ENCODE data around the gene C3orf20.
"Not testable (repeated sequence)": the region's sequence is repeated elsewhere in the genome, so short reads cannot be mapped to it uniquely, and the experiment has no call there.

The C3orf20 gene

DNA sequence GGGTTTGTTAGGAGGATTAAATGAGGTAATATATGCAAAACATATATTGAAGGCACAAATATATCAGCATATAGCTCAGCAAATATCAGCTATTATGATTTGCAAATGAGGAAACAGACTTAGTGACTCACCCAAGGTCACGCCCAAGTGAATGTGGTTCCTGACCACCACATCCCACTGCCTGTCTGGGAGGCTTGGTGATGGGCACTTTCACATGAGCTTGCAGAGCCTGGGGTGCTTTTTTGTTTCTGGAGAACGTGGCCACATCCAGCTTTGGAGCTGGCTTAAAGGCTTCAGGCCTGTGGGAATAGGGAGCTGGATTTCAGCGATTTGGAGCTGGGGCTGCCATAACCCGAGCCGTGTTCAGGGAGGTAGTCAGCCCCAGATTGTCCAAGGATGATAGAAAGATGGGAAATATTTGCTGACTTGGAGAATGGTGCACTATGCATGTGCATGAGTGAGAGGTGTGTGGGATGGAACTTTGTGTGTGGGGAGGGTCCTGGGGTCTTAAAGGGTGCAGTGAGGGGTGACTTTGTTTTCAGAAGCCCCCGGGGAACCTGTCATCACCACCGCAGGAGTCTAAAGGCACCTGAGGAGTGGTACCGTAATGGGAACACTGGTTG, 131.8 kb downstream of the C3orf20 start:
- no peak for DNase-seq (ENCODE audit: low spot score)
- in situ Hi-C loops (cut with MboI; ENCODE audit: low sequenced_read_pairs, unreplicated experiment) = no loop called here
- TF ChIP-seq, protein P1, sequence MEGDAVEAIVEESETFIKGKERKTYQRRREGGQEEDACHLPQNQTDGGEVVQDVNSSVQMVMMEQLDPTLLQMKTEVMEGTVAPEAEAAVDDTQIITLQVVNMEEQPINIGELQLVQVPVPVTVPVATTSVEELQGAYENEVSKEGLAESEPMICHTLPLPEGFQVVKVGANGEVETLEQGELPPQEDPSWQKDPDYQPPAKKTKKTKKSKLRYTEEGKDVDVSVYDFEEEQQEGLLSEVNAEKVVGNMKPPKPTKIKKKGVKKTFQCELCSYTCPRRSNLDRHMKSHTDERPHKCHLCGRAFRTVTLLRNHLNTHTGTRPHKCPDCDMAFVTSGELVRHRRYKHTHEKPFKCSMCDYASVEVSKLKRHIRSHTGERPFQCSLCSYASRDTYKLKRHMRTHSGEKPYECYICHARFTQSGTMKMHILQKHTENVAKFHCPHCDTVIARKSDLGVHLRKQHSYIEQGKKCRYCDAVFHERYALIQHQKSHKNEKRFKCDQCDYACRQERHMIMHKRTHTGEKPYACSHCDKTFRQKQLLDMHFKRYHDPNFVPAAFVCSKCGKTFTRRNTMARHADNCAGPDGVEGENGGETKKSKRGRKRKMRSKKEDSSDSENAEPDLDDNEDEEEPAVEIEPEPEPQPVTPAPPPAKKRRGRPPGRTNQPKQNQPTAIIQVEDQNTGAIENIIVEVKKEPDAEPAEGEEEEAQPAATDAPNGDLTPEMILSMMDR (IDR thresholded peaks at IDR 0.05; ENCODE audit: borderline replicate concordance, control extremely low read depth, extremely low read depth, insufficient read depth, missing control alignments) = no peak

DNA sequence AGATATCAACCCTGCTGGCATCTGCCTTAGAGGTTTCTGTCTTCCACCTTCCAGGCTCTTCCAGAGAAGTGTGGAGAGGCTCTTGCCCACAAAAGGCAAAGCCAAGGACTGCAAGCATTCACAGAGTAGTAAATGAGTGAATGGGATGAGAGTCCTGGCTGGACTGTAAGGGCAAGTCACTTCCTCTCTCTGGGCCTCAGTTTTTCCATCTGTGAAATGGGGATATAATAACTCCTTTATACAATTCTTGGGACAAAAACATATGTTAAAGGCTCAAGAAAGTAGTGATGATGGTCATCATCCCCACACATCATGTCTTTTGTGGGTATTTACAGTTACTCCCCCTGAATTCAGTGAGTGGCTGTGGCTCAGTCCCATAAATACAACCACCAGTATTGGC, 133.1 kb downstream of the C3orf20 start:
- in situ Hi-C loops (cut with MboI; ENCODE audit: low sequenced_read_pairs, unreplicated experiment) = no loop called here
- DNase-seq (ENCODE audit: low spot score) = no peak

DNA sequence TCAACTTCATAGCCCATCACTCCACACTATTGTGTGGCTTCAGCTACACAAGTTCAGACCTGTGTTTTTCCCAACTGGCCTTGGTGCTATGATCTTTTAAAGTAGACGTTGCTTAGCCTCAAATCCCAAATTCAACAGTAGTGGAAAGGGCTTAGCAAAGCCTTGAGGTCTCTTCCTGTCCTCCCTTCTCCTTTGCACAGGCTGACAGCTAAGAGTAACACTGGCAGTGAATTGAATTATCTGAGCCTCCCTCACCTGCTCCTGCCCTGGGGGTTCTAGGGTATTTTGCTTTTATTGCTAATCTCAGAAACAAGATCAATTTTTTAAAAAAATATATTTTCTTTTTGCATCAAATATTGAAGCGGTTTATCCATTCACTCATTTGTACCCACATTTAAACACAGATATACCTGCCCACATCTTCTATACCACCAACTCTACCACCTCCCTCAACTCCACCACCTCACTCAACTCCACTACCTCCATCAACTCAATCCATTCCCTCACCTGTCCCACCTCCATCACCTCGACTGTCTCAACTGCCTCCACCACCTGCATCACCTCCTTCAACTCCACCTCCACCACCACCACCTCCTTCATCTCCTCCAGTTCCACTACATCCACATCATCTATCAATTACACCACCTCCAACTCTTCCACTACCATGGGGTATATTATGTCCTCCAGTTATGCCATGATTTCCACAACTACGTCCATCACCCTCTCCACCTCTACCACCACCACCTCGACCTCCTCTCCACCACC, 133.7 kb downstream of the C3orf20 start:
- TF ChIP-seq, protein P1 (IDR thresholded peaks at IDR 0.05; ENCODE audit: borderline replicate concordance, control extremely low read depth, extremely low read depth, insufficient read depth, missing control alignments) = no peak
- no peak for DNase-seq (ENCODE audit: low spot score)
- in situ Hi-C loops (cut with MboI; ENCODE audit: low sequenced_read_pairs, unreplicated experiment) = no loop called here

More for the DNA sequence above, 133.1 kb downstream of the C3orf20 start:
- TF ChIP-seq, protein P1 (IDR thresholded peaks at IDR 0.05; ENCODE audit: borderline replicate concordance, control extremely low read depth, extremely low read depth, insufficient read depth, missing control alignments) = no peak

DNA sequence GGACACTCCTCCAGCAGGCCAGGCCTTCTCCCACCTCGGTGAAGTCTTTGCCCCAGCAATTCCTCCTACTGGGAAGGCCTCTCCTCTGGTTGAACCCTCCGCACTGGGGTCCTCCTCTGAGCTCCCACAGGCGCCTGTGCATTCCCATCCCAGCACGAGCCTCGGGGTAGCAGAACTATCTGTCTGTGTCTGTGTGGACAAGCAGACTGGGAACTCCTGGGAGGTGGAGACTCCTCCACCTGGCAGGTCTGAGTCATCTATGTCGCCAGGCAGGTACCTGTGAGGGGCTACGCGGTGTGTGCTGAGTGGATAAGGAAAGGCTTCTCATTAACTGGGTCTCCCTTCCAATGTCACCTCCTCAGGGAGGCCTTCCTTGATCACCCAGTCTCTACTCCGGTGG, 134.7 kb downstream of the C3orf20 start:
- in situ Hi-C loops (cut with MboI; ENCODE audit: low sequenced_read_pairs, unreplicated experiment); DNase-seq (ENCODE audit: low spot score): not testable (repeated sequence)

DNA sequence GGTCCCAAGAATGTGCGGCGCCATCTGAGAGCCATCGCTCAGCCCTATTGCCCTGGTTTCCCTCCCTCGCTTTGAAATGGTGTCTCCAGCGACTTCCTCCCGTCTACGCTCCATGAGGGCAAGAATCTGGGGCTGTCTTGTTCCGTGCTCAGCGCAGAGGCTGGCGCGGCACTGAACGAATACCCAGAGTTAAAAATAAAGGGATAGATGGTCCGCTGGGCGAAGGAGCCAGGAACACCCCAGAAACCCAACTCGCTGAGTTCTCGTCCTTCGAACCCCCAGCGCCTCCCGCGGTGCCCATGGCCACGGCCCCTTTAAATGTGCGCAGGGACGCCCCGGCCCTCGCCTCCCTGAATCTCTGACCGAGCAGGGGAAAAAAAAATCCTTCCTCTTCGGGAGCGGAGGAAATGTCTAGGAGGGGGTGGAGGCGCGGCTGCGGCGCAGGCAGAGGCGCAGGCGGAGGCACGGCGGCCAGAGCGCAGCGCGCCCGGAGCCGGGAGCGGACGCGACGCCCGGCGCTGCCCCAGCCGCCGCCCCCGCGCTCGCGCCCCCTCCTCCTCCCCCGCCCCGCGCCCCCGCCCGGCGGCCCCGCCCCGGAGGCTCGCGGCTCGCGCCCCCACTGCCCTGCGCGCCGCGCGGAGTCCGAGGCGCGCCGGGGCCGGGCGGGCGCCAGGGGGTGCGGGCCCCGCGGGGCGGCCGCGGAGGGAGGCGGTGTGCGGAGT, 135.3 kb downstream of the C3orf20 start:
- no peak for DNase-seq (ENCODE audit: low spot score)
- TF ChIP-seq, protein P1 (IDR thresholded peaks at IDR 0.05; ENCODE audit: borderline replicate concordance, control extremely low read depth, extremely low read depth, insufficient read depth, missing control alignments) = no peak
- in situ Hi-C loops (cut with MboI; ENCODE audit: low sequenced_read_pairs, unreplicated experiment) = no loop called here

DNA sequence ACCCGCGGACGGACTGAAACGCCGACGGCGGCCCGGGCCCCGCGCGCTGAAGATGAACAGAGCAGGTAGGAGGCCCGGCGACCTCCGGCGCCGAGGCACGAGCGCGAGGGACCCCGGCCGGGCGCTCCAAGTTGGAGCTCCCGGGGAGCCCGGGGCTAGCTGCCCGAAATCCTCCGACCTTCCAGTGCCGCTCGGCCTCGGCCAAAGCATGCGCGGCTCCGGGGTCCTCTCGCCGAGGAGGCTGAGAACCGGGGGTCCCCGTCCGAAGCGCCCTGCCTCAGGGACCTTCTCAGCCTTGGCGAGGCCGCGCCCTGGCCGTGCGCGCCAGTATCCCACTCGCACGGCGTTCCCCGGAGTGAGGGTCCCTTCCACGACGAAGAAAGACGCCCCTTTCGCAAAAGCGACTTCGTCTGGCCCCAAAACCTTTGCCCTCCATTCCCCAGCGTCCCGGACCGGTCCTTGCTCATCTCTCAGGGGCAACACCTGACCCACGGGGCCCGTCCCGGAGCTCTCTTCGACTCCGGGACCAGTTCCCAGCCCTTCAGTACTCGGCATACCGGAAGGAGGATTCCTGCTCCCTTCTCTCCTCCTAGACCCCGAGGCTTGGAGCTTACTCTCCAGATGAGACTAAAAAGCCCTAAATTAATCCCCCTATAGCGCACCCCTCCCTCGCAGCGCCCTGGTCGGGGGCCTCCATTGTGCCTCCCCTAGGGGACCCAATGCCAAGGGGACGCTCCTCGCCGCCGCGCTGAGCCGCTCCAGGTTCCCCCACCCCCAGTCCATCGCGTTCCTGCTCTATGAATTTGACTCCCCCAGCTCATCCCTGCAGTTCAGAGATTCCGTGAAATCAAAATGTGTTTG, 136.1 kb downstream of the C3orf20 start:
- no peak for DNase-seq (ENCODE audit: low spot score)
- TF ChIP-seq, protein P1 (IDR thresholded peaks at IDR 0.05; ENCODE audit: borderline replicate concordance, control extremely low read depth, extremely low read depth, insufficient read depth, missing control alignments) = no peak
- in situ Hi-C loops (cut with MboI; ENCODE audit: low sequenced_read_pairs, unreplicated experiment) = no loop called here

All from GM13976 (cell line).